HG03558 (cell line): ENCODE data around the gene KCNQ5.
"Not testable (repeated sequence)": the region's sequence is repeated elsewhere in the genome, so short reads cannot be mapped to it uniquely, and the experiment has no call there.

Experiments used
- ATAC-seq: cut with Tn5 transposase; IDR thresholded peaks from one replicate; pipeline ENCODE4 v1.9.1; 2021; ENCODE audit warnings: moderate number of reproducible peaks; ENCODE audit not compliant: unreplicated experiment; ENCODE audit errors: extremely low read depth

KCNQ5 gene

GRCh38 chr6:72621291-72622093, at the start of gene KCNQ5:
KCNQ5 (plus strand) TSS chr6:72622064.
- no peak for ATAC-seq

- no peak for ATAC-seq
These were observed 42.0 kb upstream of the KCNQ5 start for GRCh38 chr6:72579865-72580264.

GRCh38 chr6:72580281-72580940, 41.5 kb upstream of the KCNQ5 start:
- ATAC-seq, result peak; percentile 64

GRCh38 chr6:72580950-72581349, 40.9 kb upstream of the KCNQ5 start:
- ATAC-seq, result not testable (repeated sequence)

- ATAC-seq, result no peak
These were observed 33.7 kb upstream of the KCNQ5 start for GRCh38 chr6:72588155-72588554.

GRCh38 chr6:72589096-72589495, 32.8 kb upstream of the KCNQ5 start:
- no peak for ATAC-seq

GRCh38 chr6:72595812-72596211, 26.1 kb upstream of the KCNQ5 start:
- no peak for ATAC-seq

GRCh38 chr6:72616406-72617015, 5.4 kb upstream of the KCNQ5 start:
- no peak for ATAC-seq

- ATAC-seq, result no peak
These were observed 4.1 kb upstream of the KCNQ5 start for GRCh38 chr6:72617721-72618120.

- ATAC-seq, result peak; percentile 47
These were observed 1.8 kb upstream of the KCNQ5 start for GRCh38 chr6:72619883-72620696.

- ATAC-seq, result no peak
These were observed 983 bp upstream of the KCNQ5 start for GRCh38 chr6:72620871-72621290.

- no peak for ATAC-seq
These were observed 453 bp downstream of the KCNQ5 start for GRCh38 chr6:72622094-72622940.

- ATAC-seq, result no peak
These were observed 1.9 kb downstream of the KCNQ5 start for GRCh38 chr6:72623808-72624207.

- no peak for ATAC-seq
These were observed 2.8 kb downstream of the KCNQ5 start for GRCh38 chr6:72624557-72625160.

GRCh38 chr6:72626126-72626525, 4.3 kb downstream of the KCNQ5 start:
- ATAC-seq, result peak; percentile 50

- no peak for ATAC-seq
These were observed 5.7 kb downstream of the KCNQ5 start for GRCh38 chr6:72627539-72627938.

- no peak for ATAC-seq
These were observed 9.6 kb downstream of the KCNQ5 start for GRCh38 chr6:72631480-72631879.

GRCh38 chr6:72635636-72636035, 13.8 kb downstream of the KCNQ5 start:
- ATAC-seq, result no peak

GRCh38 chr6:72636215-72636614, 14.4 kb downstream of the KCNQ5 start:
- ATAC-seq, result peak; percentile 96
